Activated T-helper 1 cell treated with Interleukin-2 at 50 U/mL for 16 hours (primary cell): Measurements from ENCODE around the gene PRDX1.
"Not testable (repeated sequence)": the region's sequence is repeated elsewhere in the genome, so short reads cannot be mapped to it uniquely, and the experiment has no call there.

Source experiments
- DNase-seq: peaks from one replicate; pipeline ENCODE4 v3.0.0-alpha.2; 2020; ENCODE audit warnings: low read depth

Gene PRDX1

DNA sequence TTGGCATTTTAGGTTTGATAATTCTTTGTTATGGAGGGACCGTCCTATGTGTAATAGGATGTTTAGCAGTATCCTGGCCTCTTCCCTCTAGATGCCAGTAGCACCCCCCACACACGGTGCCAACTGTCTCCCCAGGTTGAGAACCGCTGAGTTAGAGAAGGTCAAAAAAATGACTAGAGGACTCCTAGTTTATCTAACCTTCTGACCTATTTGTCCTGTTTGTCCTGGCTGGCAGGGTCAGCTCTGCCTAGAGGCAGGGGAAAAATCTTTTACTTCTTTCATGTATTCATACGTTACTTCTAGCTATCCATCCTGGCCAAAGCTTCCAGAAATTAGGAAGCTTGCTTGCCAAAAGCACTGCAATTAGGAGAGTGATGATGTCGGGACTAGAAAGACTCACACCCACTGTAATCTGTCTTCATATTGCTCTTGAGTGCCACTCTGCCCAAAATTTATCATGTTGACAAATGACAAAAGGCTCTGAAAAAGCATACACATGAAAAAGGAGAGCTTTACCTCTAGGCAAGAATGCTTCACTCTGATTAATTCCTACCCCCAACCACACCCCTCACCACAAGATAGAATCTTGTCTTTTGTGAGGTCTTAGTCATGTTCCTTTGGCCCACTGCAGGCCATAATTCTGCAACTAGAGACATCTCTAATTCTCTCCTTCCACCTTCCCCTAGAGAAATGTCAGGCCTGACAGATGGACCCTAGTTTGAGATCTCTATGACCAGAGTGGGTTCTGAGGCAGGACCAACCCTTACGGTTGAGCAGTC lies 14.5 kb upstream of the PRDX1 start:
- no peak for DNase-seq

DNA sequence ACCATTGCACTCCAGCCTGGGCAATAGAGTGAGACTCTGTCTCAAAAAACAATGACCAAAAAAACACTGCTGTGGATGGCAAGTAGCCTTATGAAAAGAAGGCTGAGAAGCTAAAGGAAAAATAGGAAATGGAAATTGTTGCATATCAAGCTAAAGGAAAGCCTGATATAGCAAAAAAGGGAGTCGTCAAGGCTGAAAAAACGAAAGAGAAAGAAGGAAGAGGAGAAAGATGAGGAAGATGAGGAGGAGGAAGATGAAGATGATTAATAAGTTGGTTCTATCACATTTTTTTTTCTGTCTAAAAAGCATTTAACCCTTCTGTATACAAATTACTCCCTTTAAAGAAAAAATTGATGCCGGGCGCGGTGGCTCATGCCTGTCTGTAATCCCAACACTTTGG lies 10.2 kb upstream of the PRDX1 start:
- no peak for DNase-seq

DNA sequence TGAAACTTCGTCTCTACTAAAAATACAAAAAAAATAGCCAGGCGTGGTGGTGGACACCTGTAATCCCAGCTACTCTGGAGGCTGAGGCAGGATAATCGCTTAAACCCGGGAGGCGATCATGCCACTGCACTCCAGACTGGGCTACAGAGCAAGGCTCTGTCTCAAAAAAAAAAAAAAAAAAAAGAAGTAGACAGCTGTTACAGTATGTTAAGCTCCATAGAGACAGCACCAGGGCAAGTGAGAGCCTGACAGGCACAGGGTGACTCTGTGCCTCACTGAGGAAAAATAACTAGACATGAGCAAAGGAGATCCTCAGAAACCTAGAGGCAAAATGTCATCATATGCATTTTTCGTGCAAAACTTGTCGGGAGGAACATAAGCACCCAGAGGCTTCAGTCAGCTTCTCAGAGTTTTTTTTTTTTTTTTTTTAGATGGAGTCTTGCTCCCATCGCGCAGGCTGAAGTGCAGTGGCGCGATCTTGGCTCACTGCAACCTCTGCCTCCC lies 9.0 kb upstream of the PRDX1 start:
- DNase-seq, result no peak

DNA sequence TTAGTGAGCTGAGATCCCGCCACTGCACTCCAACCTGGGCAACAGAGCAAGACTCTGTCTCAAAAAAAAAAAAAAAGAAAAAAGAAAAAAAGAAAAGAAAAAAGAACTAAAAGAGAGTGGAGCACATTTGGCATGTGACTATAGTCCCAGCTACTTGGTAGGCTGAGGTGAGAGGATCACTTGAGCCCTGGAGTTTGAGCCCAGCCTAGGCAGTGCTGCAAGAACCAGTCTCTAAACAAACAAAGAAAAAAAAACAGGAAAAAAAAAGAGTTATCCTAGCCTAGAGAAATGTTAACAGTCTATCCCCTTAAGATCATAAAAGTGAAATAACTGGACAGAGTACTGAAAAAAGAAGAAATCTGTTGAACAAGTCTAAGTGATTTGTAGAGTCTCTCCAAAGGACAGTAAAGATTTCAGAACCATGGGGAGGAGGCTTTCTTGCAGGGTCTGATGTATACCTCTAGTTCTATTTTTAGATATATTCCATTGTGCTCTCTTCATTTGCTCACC lies 4.5 kb upstream of the PRDX1 start:
- no peak for DNase-seq

DNA sequence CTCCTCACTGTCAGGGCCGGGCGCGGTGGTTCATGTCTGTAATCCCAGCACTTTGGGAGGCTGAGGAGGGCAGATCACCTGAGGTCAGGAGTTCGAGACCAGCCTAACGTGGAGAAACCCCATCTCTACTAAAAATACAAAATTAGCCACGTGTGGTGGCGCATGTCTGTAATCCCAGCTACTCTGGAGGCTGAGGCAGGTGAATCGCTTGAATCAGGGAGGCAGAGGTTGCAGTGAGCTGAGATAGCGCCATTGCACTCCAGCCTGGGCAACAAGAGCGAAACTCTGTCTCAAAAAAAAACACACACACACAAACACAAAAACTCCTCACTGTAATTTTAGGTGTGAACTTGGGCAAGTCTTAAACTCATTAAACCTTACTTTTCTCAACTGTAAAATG lies 2.3 kb upstream of the PRDX1 start:
- DNase-seq, result not testable (repeated sequence)

DNA sequence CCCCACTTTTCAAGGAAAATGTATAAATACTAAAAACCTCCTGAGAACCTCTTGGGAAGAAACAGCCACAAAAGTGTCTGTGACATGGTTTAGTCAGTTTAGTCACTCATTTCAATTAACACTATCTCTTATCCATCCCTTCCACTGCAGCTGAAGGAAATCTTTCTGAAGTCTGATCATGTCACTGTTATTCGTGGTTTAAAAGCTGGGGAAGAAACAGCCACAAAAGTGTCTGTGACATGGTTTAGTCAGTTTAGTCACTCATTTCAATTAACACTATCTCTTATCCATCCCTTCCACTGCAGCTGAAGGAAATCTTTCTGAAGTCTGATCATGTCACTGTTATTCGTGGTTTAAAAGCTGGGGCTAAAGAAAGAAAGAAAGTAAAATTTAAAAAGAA lies 1.8 kb upstream of the PRDX1 start:
- DNase-seq, result not testable (repeated sequence)

DNA sequence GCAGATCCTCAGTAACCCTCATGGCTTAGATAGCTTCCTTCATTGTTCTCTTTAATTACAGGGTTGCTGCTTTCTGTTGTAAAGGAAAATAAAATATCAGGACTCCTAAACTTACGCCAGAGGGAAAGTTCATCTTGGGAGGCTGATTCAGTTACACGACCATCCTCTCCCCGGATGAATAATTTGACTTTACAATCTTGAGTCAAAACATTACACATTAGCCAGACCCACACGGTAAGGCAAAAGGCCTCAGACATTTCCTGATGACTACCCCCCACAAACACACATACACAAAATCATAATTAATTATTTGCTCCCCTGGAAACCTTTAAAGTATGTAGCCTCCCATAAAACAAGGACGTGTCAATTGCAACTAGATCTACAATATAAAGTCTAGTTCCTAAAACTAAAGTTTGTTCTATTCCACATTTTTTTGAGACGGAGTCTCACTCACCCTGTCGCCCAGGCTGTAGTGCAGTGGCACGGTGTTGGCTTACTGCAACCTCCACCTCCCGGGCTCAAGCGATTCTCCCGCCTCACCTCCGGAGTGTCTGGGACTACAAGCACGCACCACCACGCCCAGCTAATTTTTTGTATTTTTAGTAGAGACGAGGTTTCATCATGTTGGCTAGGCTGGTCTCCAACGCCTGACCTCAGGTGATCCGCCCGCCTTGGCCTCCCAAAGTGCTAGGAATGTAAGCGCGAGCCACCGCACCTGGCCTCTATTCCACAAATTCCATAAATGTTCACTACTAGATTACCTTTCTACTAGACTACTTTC lies 830 bp upstream of the PRDX1 start:
- no peak for DNase-seq

DNA sequence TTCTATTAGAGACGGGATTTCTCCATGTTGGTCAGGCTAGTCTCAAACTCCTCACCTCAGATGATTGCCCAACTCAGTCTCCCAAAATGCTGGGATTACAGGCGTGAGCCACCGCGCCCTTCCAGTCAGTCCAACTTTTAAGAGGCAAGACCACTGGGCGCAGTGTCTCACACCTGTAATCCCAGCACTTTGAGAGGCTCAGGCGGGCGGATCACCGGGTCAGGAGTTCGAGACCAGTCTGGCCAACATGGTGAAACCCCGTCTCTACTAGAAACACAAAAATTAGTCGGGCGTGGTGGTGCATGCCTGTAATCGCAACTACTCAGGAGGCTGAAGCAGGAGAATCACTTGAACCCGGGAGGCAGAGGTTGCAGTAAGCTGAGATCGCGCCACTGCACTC lies 1.9 kb downstream of the PRDX1 start:
- DNase-seq, result not testable (repeated sequence)

DNA sequence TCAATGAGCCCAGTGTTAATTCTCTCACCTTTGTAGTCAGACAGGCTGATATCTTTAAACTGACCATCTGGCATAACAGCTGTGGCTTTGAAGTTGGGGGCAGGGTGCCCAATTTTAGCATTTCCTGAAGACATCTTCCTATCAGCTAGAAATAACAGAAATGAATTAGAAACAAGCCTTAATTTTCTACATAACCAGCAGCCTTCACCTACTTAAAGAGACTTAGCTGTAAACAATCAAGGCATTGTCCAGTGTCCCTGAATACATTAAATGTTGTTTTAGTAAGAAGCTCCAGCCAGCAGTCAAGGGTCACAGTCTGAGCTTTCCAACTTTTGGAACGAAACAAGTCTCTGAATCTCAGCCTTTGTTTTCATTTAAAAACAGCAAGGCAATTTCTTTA lies 2.8 kb downstream of the PRDX1 start:
- no peak for DNase-seq

DNA sequence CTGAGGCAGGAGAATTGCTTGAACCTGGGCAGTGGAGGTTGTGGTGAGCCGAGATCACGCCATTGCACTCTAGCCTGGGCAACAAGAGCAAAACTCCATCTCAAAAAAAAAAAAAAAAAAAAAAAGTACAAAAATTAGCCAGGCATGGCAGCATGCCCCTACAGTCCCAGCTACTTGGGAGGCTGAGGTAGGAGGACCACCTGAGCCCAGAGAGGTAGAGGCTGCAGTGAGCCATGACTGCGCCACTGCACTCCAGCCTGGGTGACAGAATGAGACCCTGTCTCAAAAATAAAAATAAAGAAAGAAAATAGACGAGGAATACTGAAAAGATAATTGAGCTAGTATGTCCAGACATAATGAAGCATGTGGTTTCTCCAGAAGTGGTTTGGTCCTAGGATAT lies 3.3 kb downstream of the PRDX1 start:
- not testable (repeated sequence) for DNase-seq

DNA sequence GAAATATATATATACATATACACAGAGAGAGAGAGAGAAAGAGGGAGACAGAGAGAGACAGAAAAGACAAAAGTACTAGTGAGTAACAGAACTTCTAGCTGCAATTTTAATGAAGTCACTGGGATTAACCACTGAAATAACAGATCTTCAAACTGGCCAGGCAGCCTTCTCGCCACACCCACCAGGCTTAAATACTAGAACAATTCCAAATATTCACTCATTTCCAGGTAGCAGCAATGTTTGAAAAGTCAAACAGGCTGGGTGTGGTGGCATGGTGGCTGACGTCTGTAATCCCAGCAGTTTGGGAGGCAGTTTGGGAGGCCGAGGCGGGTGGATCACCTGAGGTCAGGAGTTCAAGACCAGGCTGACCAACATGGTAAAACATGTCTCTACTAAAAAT lies 5.2 kb downstream of the PRDX1 start:
- no peak for DNase-seq

DNA sequence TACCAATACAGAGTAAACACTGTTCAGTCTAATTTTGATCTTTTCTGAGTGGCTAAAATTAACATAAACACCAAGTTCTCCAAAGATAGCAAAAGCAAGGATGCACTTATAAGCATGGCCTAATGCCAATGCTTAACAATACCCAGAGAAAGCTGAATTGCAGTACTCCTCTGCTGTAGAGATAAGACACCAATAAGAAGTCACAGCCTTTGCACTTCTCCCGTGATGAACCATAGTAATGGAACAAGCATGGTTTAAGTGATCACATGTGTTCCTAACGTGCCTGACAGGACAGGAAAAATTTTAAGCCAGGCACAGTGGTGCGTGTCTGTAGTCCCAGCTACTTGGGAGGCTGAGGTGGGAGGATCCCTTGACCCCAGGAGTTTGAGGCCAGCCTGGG lies 5.6 kb downstream of the PRDX1 start:
- no peak for DNase-seq

DNA sequence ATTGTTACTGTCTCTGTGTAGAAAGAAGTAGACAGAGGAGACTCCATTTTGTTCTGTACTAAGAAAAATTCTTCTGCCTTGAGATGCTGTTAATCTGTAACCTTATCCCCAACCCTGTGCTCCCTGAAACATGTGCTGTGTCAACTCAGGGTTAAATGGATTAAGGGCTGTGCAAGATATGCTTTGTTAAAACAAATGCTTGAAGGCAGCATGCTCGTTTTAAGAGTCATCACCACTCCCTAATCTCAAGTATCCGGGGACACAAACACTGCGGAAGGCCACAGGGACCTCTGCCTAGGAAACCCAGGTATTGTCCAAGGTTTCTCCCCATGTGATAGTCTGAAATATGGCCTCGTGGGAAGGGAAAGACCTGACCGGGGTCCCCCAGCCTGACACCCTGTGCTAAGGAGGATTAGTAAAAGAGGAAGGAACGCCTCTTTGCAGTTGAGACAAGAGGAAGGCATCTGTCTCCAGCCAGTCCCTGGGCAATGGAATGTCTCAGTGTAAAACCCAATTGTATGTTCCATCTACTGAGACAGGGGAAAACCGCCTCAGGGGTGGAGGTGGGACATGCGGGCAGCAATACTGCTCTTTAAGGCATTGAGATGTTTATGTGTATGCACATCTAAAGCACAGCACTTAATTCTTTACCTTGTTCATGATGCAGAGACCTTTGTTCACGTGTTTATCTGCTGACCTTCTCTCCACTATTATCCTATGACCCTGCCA lies 8.0 kb downstream of the PRDX1 start:
- not testable (repeated sequence) for DNase-seq

DNA sequence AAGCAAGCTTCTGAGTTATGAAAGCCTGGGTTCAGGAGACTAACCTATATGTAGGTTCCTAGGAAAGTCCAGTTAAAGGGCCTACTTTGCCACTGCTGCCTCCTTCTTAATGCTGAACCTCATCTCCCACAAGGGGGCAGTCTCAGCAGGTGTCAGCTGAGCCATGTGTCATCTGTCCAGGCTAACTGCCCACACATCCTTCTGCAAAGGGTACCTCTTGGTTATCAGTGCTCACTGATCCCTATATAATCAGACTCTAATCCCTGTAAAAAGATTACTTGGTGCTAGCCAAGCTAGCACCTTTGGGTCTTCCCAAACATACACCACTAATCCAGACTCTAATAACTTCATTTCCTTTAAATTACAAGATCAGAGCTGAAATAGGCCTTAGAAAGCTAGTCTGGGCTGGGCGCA lies 9.0 kb downstream of the PRDX1 start:
- DNase-seq, result peak; percentile 9

DNA sequence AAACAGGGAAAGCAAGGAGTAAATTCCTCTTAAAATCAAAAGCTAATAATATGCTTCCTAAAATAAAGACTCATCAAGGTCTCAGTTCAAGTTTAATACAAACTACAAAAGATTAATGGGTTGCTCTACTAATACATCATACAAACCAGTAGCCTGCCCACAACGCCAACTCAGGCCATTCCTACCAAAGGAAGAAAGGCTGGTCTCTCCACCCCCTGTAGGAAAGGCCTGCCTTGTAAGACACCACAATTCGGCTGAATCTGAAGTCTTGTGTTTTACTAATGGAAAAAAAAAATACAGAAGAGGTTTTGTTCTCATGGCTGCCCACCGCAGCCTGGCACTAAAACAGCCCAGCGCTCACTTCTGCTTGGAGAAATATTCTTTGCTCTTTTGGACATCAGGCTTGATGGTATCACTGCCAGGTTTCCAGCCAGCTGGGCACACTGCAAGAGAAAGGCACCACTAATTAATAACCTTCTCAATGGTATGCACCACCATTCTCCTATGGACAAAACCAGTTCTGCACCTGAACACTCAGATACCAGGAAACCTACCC lies 10.6 kb downstream of the PRDX1 start:
- no peak for DNase-seq

DNA sequence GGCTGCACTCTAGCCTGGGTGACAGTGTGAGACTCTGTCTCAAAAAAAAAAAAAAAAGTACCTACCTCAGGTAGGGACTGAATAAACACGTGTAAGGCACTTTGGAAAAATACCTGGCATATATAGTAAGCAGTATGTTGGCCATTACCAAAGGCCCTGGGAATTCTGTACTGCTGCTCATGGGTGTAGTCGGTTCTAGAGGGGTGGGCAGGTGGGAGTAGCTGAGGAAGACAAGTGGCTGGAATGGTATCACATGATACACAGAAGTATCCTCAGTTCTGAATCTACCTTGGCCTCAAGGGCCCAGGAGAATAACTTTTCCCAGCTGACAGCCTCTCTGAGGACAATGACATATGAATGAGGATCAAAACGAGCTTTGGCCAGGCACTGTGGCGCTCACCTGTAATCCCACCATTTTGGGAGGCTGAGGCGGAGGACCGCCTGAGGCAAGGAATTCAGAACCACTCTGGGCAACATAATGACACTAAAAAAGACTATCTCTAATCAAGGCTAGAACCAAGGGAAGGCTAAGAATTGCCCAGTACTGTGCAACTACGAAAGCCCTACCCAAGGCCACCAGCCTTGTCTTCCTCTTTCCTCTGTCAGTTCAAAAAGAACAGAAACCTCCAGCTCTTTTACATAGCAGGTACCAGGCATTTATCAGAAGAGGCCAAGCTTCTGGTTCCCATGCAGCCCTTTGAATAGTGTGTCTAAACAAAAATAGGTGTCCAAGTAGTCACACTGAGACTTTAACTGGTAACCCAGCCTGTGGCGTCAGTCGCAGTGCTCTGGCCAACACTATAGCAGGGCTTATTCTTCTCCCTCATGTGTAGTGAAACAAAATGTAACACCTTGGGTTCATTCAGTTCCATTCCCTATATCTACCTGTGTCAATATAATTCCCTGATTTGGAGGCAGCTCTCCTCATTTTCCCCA lies 11.4 kb downstream of the PRDX1 start:
- DNase-seq, result no peak

DNA sequence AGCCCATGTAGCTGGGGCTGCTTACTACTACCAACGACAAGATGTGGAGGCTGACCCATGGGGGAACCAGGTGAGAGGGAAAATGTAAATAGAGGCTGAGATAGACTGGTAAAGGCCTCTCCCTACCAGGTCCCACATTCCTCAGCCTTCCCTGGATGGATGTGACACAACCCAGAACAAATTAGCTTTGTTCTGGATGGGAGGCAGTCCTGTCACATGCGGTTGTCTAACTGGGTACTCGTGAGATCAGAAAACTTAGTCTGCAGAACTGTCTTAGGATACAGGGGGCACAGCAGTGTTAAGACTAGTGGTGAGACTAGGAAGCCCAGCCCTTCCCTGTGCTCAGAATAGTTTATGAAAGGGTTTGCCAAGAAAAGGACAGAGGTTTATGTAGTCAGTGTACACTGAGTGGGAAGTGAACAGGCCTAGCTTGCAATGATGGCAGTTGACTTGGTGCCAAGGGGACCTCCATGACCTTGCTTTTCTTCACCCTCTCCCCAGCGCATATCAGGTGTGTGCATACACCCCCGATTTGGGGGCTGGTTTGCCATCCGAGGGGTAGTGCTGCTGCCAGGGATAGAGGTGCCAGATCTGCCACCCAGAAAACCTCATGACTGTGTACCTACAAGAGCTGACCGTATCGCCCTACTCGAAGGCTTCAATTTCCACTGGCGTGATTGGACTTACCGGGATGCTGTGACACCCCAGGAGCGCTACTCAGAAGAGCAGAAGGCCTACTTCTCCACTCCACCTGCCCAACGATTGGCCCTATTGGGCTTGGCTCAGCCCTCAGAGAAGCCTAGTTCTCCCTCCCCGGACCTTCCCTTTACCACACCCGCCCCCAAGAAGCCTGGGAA lies 13.2 kb downstream of the PRDX1 start:
- no peak for DNase-seq

DNA sequence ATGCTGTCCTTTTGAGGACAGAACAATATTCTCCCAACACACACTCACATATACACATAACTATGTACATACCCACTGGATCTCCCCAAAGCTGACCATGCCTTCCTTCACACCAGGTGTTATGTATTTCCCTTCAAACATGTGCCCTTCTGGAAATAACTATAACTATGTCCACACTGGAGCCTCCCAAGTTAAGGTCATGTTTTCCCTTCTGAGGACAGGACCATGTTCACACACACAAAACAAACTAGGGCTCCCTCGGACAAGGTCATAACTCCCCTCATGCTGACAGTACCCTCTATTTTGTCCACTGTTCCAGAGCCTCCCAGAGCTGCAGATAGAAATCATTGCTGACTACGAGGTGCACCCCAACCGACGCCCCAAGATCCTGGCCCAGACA lies 13.8 kb downstream of the PRDX1 start:
- DNase-seq, result no peak

DNA sequence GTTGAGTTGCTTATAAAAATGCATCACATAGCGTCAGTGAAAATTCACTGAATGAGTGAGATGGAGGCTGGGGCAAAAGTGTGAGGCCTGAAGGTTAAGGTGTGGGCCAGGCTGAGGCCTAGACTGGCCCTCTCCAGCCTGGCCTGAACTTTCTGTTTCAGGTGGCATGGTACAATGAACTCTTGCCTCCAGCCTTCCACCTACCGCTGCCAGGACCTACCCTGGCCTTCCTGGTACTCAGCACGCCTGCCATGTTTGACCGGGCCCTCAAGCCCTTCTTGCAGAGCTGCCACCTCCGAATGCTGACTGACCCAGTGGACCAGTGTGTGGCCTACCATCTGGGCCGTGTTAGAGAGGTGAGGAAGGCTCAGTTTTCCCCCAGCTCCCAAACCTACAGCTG lies 14.5 kb downstream of the PRDX1 start:
- DNase-seq, result no peak
